AG09309 (cell line): ENCODE results near the gene PRIM2.
A peak's percentile ranks its signal among the peaks of the same experiment; 100 is the strongest.
"Not testable (repeated sequence)": the region's sequence is repeated elsewhere in the genome, so short reads cannot be mapped to it uniquely, and the experiment has no call there.

ENCODE experiments used
- DNase-seq: peaks from one replicate; pipeline ENCODE4 v3.0.0-alpha.2; 2010; ENCODE audit warnings: low read depth
- H3K4me3 ChIP-seq: 2 replicates; pipeline ENCODE4 v1.5.1; 2011; ENCODE audit warnings: mild to moderate bottlenecking, low read depth, low read length, moderate library complexity; ENCODE audit not compliant: control insufficient read depth
- TF ChIP-seq, protein P1 (sequence below): IDR thresholded peaks from 2 replicates; pipeline ENCODE4 v1.5.1; 2011; ENCODE audit warnings: mild to moderate bottlenecking, low read depth, low read length, inconsistent platforms; ENCODE audit not compliant: insufficient read depth, control insufficient read depth; ENCODE audit errors: missing control alignments

The PRIM2 gene

DNA sequence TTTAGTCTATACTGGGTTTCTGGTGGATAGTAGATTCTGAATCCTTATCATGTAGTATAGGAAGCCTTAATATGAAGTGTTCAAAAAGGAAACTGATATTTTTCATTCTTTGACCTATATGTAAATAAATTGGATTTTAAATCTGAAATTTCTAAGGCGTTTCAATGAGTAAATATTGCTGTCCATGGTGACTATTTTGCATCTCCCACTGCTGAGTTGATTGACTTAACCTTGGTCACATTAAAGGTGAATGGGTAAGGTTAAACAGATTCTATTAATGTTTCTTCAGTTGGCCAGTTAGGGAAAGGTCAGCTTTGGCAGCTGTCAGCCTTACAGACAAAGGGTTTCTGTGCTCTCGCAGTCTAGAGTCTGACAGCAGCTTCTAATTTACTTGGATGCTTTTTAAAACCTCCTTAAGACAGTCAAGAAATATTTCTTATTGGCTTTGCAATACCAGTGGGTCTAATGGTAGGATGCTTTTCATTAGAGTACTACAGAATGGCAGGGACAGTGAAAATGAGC lies 24.8 kb downstream of the PRIM2 start:
- DNase-seq, result no peak
- H3K4me3 ChIP-seq, result no peak overlapping the region
- TF ChIP-seq, protein P1, sequence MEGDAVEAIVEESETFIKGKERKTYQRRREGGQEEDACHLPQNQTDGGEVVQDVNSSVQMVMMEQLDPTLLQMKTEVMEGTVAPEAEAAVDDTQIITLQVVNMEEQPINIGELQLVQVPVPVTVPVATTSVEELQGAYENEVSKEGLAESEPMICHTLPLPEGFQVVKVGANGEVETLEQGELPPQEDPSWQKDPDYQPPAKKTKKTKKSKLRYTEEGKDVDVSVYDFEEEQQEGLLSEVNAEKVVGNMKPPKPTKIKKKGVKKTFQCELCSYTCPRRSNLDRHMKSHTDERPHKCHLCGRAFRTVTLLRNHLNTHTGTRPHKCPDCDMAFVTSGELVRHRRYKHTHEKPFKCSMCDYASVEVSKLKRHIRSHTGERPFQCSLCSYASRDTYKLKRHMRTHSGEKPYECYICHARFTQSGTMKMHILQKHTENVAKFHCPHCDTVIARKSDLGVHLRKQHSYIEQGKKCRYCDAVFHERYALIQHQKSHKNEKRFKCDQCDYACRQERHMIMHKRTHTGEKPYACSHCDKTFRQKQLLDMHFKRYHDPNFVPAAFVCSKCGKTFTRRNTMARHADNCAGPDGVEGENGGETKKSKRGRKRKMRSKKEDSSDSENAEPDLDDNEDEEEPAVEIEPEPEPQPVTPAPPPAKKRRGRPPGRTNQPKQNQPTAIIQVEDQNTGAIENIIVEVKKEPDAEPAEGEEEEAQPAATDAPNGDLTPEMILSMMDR, result no peak

DNA sequence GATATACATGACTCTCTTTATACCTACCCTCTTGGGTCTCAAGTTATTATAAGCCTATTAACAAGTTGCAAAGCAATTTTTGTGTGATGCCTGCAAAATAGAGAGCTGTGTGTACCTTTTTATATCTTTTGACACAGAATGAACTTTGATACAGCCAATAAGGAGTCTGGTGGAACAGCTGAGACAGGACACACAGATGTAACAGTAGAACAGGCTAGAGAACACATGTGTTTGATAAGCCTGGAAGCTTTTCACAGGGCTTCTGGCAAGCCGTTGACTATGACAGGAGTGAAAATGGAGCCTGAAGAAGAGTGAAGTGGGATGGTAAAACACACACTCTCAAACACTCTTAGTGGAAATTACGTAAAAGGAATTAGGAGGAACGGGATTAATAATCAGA lies 25.9 kb downstream of the PRIM2 start:
- not testable (repeated sequence) for DNase-seq, H3K4me3 ChIP-seq

DNA sequence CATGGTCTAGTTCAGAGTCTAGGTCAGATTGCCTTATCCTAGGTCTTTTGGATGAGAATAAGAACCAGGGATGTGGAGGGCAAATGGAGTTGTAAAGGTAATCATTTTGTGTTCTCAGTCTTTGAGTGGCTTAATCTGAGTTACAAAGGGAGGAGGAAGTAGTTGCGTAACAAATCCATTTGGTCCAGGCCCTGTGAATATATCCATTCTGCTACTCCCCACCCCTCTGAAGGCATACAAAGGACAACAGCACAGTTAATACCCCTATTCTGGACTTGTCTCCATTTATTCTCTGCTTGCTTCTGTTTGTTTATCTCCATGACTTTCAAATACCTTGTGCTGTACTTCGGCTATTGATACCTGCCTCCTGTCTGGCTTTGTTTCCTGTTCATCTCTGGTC lies 29.3 kb downstream of the PRIM2 start:
- not testable (repeated sequence) for DNase-seq, H3K4me3 ChIP-seq

DNA sequence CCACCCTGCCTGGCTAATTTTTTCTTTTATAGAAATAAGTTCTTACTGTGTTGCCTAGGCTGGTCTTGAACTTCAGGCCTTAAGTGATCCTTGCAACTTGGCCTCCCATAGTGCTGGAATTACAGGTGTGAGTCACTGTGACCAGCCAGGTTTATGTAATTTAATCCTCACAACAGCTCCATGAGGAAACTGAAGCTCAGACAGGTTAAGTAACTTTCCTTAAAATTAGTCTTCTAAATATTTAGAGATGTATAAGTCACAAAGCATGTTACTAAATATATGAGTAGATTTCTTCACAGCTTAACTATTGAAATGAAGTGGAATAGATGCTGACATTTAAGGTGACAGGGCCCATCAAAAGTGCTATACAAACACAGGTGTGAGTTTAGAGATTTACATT lies 30.2 kb downstream of the PRIM2 start:
- not testable (repeated sequence) for DNase-seq, H3K4me3 ChIP-seq

DNA sequence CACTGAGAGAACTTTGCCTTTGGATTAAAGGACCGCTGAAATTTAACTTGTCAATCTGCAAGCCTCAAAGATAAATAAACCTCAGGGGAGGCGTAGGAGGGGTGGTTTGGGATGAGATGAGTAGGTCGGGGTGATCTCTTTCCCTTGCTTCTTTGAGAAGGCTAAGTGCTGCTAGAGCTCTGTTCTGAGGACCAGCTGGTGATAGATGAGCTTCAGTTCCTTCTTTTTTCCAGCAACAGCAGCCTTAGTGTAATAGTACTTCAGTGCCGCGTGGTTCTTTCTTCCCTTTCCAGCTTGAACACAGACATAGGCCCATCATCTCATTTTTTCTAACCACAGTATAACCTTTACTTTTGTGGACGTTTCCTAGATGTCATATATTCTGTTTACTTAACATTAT lies 33.0 kb downstream of the PRIM2 start:
- not testable (repeated sequence) for DNase-seq, H3K4me3 ChIP-seq

DNA sequence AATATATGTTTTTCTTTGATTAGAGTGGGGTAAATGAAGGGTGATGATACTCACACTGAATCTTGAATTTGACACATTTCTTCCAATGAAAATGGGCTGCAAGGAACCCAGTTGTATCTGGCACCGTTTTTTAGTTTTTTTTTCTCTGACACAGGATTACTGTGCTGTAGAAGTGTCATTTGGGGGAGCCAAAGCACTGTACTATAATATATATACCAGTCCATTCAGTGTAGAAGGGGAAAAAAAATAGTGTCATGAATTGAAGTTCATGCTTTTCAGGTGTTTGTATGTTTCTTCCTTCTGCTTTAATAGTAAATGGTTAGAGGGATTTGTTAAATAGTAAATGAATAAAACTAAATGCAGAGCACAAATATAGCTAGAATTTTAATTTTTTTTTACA lies 35.2 kb downstream of the PRIM2 start:
- TF ChIP-seq, protein P1, result peak; percentile 5
- not testable (repeated sequence) for H3K4me3 ChIP-seq
- peak; percentile 2 for DNase-seq

DNA sequence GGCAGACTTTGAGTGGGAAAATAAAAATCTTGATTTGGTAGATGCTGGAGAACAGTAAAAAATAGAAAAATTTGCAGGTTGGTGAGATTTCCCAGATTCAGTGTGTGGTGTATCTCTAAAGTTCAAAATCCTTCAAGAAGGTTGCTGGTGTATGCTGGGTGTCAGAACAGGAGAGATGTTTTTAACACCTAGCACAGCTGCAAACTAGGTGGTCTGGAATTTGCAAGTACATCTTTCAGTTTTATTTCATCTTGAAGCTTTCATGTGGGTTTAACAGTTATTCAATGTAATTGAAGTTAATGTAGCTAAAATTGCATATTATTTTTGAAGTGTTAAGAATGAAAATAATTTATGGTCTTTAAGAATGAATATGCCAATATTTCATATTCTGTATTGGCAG lies 40.9 kb downstream of the PRIM2 start:
- DNase-seq, result not testable (repeated sequence)

DNA sequence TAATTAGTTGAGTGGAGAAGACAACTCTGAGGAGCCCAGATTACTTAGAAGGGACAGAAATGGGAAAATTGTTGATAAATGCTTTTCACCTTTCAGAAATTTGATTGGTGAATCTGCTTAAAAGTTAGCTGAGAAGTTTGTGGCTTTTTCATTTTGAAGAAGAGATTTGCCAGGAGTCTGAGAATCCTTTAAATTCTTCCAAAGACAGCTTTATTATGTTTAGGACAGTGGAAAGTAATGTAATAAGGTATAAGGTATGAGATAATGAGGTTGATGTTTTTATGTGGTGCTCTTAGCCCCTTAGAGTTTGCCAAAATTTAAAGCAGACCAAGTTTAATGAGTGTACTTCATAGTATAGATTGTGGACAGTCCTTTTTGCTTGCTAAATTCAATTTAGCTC lies 42.3 kb downstream of the PRIM2 start:
- H3K4me3 ChIP-seq, DNase-seq: not testable (repeated sequence)

More for the DNA sequence above, 40.9 kb downstream of the PRIM2 start:
- not testable (repeated sequence) for H3K4me3 ChIP-seq

DNA sequence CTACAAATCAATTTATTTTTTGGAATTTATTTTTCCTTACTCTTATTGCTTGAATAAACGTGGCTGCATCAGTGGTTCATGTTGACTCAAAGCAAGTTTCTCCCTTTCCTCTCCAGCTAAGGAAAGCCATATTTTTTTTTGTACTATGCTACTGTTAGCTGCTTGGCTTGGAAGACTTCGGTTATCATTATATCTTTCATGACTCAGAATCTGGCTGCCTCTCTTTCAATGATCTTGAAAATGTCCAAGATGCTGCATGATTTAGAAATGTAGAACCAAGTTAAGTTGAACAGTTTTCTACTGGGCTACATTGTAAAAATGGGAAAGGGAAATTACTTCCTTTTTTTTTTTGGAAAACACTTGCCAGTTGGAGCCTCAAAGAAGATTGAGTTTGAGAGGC lies 44.9 kb downstream of the PRIM2 start:
- H3K4me3 ChIP-seq, result not testable (repeated sequence)

DNA sequence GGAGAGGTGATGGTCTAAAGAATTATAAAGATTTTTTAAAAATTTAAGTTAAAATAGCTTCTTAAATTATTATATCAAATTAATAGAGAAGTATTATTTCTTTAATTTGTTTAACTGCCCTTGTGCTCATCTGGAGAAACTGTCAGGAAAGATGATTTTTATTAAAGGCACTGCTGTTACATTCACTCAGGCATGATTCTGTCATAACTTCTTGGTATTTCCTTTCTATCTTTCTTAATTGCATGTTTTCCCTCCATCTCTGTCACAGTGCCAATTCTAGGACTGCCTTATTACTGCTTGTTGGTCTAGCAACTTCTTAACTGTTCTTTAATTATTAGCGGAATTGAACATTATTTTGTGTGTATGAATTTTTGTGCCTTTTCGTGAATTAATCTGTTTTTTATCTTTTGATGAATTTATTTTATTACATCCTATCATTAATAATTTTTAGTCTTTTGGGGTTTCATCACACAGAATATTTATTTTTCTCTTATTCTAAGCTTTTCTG lies 47.7 kb downstream of the PRIM2 start:
- peak; percentile 17 for DNase-seq
- H3K4me3 ChIP-seq, result not testable (repeated sequence)

More for the DNA sequence above, 44.9 kb downstream of the PRIM2 start:
- peak; percentile 8 for DNase-seq

DNA sequence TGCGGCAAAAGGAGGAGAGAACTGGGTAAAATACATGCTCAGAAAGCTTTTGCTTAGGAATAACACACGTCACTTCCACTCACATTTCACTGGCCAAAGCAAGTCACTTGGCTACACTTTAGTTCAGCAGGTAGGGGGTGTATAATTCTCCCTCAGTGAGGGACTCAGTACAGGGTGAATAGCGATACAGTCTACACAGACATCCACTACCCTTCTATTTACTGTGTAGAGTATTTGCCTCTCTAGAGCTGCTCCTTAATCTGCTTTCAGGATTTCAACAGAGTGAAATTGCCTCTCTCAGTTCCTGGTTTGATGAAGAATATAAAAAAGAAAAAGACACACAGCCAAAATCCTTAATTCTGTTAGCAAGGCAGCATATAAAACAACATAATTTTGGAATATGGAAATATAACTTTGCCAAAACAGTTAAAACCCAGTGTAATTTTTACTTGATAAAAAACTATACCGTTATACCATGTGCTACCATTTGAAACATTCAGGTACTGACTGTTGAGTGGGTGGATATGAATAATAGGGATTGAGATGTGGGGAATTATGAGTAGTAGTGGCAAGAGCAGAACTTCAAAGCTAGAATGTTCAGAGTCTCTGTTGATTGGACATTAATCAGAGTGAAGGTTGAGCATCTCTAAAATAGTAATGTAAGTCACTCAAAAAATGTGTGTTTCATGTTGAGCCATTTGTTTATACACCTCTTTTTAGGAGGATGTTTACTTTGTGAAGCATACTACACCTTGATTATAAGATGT lies 51.7 kb downstream of the PRIM2 start:
- H3K4me3 ChIP-seq, DNase-seq: not testable (repeated sequence)

DNA sequence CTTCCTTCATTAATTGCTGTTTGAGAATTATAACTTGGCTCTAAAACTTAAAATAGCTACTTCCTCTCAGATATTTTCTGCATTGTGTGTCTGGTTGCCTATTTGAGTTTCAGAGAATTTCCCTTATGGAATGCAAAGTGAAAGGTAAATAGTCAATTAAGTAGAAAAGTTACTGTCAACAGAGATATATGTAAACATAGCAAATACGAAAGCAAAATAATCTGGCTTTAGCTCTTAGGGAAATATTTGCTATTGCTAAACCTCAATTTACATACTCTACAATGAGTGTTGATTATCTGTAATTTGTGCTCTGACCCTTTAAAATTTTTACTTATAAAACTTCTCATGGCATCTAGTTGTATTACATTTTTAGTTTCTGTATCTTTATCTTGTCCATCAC lies 54.3 kb downstream of the PRIM2 start:
- H3K4me3 ChIP-seq, DNase-seq: not testable (repeated sequence)

DNA sequence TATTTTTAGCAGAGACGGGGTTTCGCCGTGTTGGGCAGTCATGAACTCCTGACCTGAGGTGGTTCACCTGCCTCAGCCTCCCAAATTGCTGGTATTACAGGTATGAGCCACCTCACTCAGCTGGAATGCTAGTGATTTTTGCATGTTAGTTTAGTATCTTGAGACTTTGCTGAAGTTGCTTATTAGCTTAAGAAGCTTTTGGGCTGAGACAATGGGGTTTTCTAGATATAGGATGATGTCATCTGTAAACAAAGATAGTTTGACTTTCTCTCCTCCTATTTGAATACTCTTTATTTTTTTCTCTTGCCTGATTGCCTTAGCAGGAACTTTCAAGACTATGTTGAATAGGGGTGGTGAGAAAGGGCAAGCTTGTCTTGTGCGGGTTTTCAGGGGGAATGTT lies 57.3 kb downstream of the PRIM2 start:
- not testable (repeated sequence) for DNase-seq, H3K4me3 ChIP-seq

DNA sequence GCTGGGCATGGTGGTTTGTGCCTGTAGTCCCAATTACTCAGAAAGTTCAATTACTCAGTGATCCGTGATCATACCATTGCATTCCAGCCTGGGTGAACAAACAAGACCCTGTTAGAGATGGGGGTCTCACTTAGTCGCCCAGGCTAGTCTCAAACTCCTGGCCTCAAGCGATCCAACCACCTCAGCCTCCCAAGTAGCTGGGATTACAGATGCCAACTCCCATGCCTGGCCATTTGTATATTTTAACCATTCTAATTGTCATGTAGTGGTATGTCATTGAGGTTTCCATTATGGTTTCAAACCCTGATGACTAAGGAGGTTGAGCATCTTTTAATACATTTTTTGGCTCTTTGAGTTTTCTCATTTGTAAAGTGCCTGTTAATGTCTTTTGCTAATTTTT lies 58.7 kb downstream of the PRIM2 start:
- not testable (repeated sequence) for DNase-seq, H3K4me3 ChIP-seq

DNA sequence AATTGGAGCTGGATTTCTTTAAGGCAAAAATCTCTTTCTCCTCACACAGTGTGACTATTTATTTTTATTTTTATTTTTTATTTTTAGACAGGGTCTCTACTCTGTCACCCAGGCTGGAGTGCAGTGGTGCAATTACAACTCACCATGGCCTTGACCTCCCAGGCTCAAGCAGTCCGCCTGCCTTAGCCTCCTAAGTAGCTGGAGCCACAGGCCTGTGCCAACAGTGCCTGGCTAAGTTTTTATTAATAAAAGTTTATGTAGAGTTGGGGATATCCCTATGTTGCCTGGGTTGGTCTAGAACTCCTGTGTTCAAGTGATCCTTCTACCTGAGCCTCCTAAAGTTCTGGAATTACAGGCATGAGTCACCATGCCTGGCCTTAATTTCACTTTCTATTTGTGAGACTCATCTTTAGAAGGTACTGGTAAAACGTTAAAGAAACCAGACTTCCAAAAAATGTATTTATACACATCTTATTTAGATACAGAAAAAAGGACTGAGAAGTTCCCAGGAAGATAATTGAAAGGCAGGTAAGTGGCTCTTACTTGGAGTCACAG lies 71.7 kb downstream of the PRIM2 start:
- not testable (repeated sequence) for DNase-seq, H3K4me3 ChIP-seq

DNA sequence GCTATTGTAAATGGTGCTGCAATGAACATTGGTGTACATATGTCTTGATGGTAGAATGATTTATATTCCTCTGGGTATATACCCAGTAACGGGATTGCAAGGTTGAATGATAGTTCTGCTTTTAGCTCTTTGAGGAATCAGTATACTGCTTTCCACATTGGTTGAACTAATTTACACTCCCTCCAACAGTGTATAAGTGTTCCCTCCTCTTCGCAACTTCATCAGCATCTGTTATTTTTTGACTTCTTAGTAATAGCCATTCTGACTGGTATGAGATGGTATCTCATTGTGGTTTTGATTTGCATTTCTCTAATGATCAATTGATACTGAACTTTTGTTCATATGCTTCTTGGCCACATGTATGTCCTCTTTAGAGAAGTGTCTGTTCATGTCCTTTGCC lies 73.4 kb downstream of the PRIM2 start:
- not testable (repeated sequence) for DNase-seq, H3K4me3 ChIP-seq
